OCI-LY3 (cell line): ENCODE results near the gene DCUN1D5.

Experiments
- H2AFZ ChIP-seq: fragments of 200-600, 300-600 bp; shearing (Covaris generic); 2 replicates; pipeline ENCODE4 v1.6.0; 2014; ENCODE audit warnings: antibody characterized with exemption, low read depth, low read length
- H3K27ac ChIP-seq: fragments of 200-600, 300-600 bp; sonication (generic); 2 replicates; pipeline ENCODE4 v1.5.1; 2014; ENCODE audit warnings: mild to moderate bottlenecking, low read length, moderate library complexity, mixed read lengths
- H3K27me3 ChIP-seq: fragments of 200-600, 300-600 bp; sonication (generic); 2 replicates; pipeline ENCODE4 v1.6.1; 2014; ENCODE audit warnings: low read depth, low read length, mixed read lengths
- H3K36me3 ChIP-seq: fragments of 200-600, 300-600 bp; sonication (generic); replicated peaks from 2 replicates; pipeline ENCODE3; 2014; ENCODE audit warnings: low read depth, low read length, mixed read lengths
- H3K4me1 ChIP-seq: fragments of 300-600, 200-600 bp; sonication (generic); 2 replicates; pipeline ENCODE4 v1.6.1; 2014; ENCODE audit warnings: low read length, mixed read lengths
- H3K4me2 ChIP-seq: fragments of 200-600, 300-600 bp; sonication (generic); 2 replicates; pipeline ENCODE4 v1.6.1; 2014; ENCODE audit warnings: low read length, mixed read lengths
- H3K4me3 ChIP-seq: fragments of 300-600, 200-600 bp; sonication (generic); 2 replicates; pipeline ENCODE4 v1.5.1; 2014; ENCODE audit warnings: antibody characterized with exemption, mild to moderate bottlenecking, low read length, moderate library complexity
- H3K79me2 ChIP-seq: fragments of 300-600, 200-600 bp; shearing (Covaris generic); 2 replicates; pipeline ENCODE4 v1.6.1; 2014; ENCODE audit warnings: mild to moderate bottlenecking, low read length, mixed read lengths
- H3K9ac ChIP-seq: fragments of 300-600, 200-600 bp; shearing (Covaris generic); 2 replicates; pipeline ENCODE4 v1.6.0; 2014; ENCODE audit warnings: mild to moderate bottlenecking, low read length, moderate library complexity
- H3K9me3 ChIP-seq: fragments of 200-600, 300-600 bp; shearing (Covaris generic); 2 replicates; pipeline ENCODE4 v1.6.1; 2014; ENCODE audit warnings: low read length, mixed read lengths; ENCODE audit not compliant: insufficient read depth
- H4K20me1 ChIP-seq: fragments of 200-600, 300-600 bp; sonication (generic); 2 replicates; pipeline ENCODE4 v1.6.1; 2016; ENCODE audit warnings: low read length, mixed read lengths; ENCODE audit not compliant: insufficient read depth
- EZH2phosphoT487 ChIP-seq: fragments of 200-600 bp; shearing (Covaris generic); IDR thresholded peaks from 2 replicates; pipeline ENCODE4 v1.6.1; 2018; ENCODE audit warnings: antibody characterized with exemption, mixed run types, low read depth
- TF ChIP-seq, protein P1 (sequence below): fragments of 200-600, 300-600 bp; sonication (generic); IDR thresholded peaks from 2 replicates; pipeline ENCODE4 v1.5.1; 2014; ENCODE audit warnings: antibody characterized with exemption, low read length, low read depth

DCUN1D5 gene

DNA sequence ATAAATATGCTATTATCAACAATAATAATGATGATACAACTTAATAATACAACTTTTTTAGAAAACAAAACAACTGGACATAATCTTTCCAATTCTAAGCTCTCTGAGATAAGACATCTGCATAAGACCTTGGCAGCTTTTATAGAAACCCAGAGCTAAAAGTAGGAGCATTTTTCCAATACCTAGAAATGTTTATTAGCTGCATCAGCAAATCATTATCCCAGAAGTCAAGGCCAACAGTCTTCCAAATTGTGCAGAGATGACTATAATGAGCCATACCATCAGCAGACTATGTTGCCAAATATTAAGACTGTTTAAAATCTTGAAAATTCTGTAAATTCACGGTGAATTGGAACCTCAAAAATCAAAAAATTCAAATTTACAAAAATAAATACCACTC is 30.3 kb downstream of the DCUN1D5 start:
- H3K36me3 ChIP-seq, result peaks cover 18% of the 10 kb centered on the region
- TF ChIP-seq EZH2phosphoT487, result no peak
- TF ChIP-seq, protein P1, sequence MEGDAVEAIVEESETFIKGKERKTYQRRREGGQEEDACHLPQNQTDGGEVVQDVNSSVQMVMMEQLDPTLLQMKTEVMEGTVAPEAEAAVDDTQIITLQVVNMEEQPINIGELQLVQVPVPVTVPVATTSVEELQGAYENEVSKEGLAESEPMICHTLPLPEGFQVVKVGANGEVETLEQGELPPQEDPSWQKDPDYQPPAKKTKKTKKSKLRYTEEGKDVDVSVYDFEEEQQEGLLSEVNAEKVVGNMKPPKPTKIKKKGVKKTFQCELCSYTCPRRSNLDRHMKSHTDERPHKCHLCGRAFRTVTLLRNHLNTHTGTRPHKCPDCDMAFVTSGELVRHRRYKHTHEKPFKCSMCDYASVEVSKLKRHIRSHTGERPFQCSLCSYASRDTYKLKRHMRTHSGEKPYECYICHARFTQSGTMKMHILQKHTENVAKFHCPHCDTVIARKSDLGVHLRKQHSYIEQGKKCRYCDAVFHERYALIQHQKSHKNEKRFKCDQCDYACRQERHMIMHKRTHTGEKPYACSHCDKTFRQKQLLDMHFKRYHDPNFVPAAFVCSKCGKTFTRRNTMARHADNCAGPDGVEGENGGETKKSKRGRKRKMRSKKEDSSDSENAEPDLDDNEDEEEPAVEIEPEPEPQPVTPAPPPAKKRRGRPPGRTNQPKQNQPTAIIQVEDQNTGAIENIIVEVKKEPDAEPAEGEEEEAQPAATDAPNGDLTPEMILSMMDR, result no peak

DNA sequence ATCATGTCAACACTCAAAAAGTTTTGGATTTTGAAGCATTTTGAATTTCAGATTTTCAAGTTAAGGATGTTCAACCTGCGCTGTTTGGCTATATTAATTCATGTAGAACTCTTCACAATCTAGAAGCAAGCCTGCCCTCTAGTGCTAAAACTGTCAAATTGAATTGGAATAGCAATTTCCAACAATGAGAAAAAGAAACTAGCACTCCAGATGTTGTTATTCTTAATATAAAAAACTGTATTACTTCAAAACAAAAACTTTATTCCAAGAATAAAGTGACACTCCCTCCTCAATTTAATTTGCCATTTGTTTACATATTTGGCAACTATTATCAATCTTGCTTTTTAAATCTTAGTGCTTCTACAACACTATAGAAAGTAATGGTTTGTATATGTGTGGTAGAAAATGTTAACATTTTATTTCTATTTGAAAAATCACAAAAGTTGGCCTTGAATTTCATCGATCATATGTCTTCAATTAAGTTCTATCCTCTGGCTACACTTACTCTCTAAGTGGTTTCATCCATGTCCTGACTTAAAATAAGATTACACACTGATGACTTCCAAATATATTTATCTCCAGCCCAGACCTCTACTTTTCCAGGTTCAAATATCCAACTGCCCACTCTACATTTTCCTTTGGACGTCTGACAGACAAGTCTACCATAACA is 36.6 kb downstream of the DCUN1D5 start:
- TF ChIP-seq, protein P1, result peak; percentile 55
- no peak for TF ChIP-seq EZH2phosphoT487
- H2AFZ ChIP-seq, result no peak overlapping the region
- H3K27ac ChIP-seq, result no peak overlapping the region
- no peak overlapping the region for H3K9ac ChIP-seq
- H3K9me3 ChIP-seq, result no peaks in the 10 kb centered on the region
- H4K20me1 ChIP-seq, result no peaks in the 10 kb centered on the region
- H3K4me3 ChIP-seq, result no peak overlapping the region
- no peaks in the 10 kb centered on the region for H3K27me3 ChIP-seq
- no peaks in the 10 kb centered on the region; the same call in 1 of the 2 replicates for H3K4me1 ChIP-seq
- peaks cover 5% of the 10 kb centered on the region for H3K36me3 ChIP-seq
- H3K79me2 ChIP-seq, result no peaks in the 10 kb centered on the region
- no peak overlapping the region for H3K4me2 ChIP-seq

More for the DNA sequence above, 30.3 kb downstream of the DCUN1D5 start:
- H3K9me3 ChIP-seq, result no peaks in the 10 kb centered on the region
- H3K27me3 ChIP-seq, result no peaks in the 10 kb centered on the region
- H3K4me3 ChIP-seq, result no peak overlapping the region
- H3K9ac ChIP-seq, result no peak overlapping the region
- no peaks in the 10 kb centered on the region for H3K4me1 ChIP-seq
- H3K79me2 ChIP-seq, result no peaks in the 10 kb centered on the region; the same call in 1 of the 2 replicates
- H3K4me2 ChIP-seq, result no peak overlapping the region
- no peaks in the 10 kb centered on the region for H4K20me1 ChIP-seq
- H2AFZ ChIP-seq, result no peak overlapping the region
- no peak overlapping the region for H3K27ac ChIP-seq

DNA sequence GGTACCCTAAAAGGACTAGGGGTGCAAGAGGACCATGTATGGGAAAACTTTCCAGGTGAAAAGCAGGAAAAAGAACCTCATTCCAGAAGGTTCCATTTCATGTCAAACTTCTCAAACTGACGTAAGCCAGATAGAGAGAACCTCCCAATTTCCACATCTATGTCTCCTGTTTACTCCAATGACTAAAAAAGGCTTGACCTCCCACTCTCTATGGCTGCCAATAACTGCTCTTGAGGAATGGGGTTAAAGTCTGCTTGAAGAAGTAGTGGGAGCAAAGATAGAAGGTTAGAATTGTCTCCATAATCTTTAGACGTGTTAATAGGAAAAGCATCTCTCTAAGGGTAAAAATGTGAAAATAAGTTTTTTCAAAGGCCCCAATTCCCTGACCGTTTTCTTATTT is 38.0 kb downstream of the DCUN1D5 start:
- Histone ChIP-seq H3K4me2 (no peak overlapping the region), H3K4me1 (no peaks in the 10 kb centered on the region; the same call in 1 of the 2 replicates), H3K9ac (no peak overlapping the region), H3K27me3 (no peaks in the 10 kb centered on the region), H3K36me3 (no peaks in the 10 kb centered on the region), H3K79me2 (no peaks in the 10 kb centered on the region), H4K20me1 (no peaks in the 10 kb centered on the region), H3K4me3 (no peak overlapping the region), H3K9me3 (no peaks in the 10 kb centered on the region), H3K27ac (no peak overlapping the region), H2AFZ (no peak overlapping the region)
- no peak for TF ChIP-seq EZH2phosphoT487
- TF ChIP-seq, protein P1, result no peak

DNA sequence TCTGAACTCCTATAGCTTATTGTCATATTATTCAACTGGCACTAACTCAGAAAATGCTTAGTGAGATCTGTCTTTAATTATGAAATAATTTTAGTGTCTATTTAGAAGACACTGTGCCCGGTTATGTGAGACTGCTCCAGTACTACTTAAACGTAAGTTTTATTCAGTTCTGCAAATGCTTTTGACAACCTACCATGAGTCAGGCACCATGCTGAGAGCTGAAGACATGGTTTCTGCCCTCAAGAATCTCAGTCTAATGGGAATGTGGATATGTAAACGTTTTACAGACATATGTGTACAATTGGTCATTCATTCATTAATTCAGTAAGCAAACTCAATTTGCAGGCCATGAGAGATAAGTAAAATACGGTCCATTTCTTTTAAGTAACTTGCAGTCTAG is 40.0 kb downstream of the DCUN1D5 start:
- H3K36me3 ChIP-seq, result no peaks in the 10 kb centered on the region
- no peak overlapping the region for H3K27ac ChIP-seq
- no peak overlapping the region for H3K4me3 ChIP-seq
- no peaks in the 10 kb centered on the region for H4K20me1 ChIP-seq
- H3K27me3 ChIP-seq, result no peaks in the 10 kb centered on the region
- H3K4me1 ChIP-seq, result no peaks in the 10 kb centered on the region; the same call in 1 of the 2 replicates
- H3K9ac ChIP-seq, result no peak overlapping the region
- no peaks in the 10 kb centered on the region for H3K79me2 ChIP-seq
- TF ChIP-seq EZH2phosphoT487, result no peak
- H3K9me3 ChIP-seq, result no peaks in the 10 kb centered on the region
- H3K4me2 ChIP-seq, result no peak overlapping the region
- H2AFZ ChIP-seq, result no peak overlapping the region
